GM21619 (cell line): Measurements from ENCODE around the gene GRIN1.
A peak's percentile ranks its signal among the peaks of the same experiment; 100 is the strongest.

Experiments
- ATAC-seq: cut with Tn5 transposase; IDR thresholded peaks from one replicate; pipeline ENCODE4 v1.9.1; 2021; ENCODE audit not compliant: unreplicated experiment

GRIN1 gene

DNA sequence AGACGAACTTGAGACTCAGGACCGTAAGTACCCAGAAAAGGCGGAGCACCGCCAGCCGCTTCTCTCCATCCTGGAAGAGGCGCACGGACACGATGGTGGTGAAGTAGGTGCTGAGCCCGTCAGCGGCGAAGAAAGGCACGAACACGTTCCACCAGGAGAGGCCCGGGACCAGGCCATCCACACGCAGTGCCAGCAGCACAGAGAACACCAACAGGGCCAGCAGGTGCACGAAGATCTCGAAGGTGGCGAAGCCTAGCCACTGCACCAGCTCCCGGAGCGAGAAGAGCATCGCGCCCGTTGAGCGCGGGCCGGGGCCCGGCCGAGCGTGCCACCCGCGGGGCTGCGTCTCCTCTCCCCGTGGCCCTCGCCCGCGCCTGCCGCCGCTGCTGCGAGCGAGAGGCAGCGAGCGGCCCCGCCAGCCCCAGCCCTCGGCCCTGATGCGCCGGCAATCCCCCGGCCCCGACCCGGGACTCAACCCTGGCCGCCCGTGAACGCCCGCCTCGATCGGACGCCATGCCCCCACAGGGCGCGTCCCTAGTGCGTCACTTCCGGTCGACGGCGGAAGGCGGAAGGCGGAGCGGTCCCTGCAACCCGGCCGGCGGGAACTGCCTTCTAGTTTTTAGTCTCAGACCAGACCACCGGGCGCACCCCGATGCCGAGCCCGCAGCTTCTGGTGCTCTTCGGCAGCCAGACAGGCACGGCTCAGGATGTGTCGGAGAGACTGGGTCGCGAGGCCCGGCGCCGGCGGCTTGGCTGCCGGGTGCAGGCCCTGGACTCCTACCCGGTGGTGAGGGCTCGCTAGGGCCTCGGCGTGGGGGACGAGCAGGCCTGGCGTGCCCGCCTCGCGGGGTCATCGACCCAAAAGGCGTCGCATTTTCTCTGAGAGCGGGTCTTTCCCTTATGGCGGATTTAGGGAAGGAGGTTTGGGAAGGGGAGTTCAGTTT is 66.4 kb downstream of the GRIN1 start, which contains the start of the genes NDOR1 and TMEM203:
NDOR1 (plus strand) TSS at position 575 of the 944 bp plus-strand sequence; CDS start at position 653, 78 bp downstream.
TMEM203 (minus strand) TSS at position 523 of the 944 bp plus-strand sequence; CDS start at position 289, 234 bp downstream.
- peak; percentile 49 for ATAC-seq

DNA sequence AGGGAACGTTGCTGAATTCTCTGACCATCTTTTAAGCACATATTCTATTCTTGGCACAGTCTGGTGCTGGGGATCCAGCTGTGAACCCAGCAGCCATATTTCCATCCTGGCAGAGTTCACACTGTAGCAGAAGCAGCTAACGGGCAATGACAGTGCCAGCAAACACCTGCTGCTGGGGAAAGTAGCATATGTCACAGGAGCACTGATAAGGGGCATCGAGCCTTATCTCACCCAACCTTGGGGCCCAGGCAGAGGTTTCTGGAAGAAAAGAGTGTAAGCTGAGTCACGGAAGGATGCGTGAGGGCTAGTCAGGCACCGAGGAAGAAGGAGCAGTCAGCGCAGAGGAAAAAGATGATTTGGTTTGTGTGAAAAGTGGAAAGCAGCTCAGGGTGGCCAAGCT is 67.6 kb downstream of the GRIN1 start:
- no peak for ATAC-seq

DNA sequence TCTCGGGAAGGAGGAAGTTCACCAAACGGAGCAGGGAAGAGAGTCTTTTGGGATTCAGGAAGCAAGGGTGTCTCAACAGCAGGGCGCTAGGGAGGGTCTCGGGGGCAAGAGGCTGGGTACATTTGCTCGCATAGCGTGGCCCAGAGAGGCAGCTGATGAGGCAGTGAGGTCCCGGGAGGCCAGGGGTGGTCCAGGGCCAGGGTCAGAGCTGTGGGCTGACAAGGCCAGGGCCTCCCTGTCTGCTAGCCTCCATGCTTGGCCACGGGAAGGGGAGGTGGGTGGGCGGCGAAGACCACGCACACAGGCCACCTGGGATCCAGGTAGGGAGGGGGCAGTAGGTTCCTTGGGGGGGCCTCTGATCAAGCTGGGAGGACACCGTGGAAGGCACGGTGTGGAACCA is 72.6 kb downstream of the GRIN1 start:
- ATAC-seq: no peak

DNA sequence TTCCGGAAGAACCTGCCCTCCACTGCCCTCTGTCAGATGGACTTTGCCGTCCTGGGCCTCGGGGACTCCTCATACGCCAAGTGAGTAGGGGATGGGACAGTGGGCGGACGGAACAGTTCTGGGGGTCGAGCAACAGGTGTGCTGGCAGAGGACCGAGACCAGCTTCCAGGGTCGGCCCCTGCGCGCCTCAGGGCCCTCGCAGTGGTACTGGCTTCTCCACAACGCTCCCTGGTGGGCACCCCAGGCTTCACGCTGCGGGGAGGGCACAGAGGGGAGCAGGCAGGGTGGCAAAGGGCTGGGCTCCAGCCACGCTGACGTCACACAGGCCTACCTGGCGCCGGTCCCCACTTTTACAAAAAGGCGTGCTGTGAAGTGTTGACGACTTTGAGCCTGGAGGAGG is 73.6 kb downstream of the GRIN1 start:
- no peak for ATAC-seq

DNA sequence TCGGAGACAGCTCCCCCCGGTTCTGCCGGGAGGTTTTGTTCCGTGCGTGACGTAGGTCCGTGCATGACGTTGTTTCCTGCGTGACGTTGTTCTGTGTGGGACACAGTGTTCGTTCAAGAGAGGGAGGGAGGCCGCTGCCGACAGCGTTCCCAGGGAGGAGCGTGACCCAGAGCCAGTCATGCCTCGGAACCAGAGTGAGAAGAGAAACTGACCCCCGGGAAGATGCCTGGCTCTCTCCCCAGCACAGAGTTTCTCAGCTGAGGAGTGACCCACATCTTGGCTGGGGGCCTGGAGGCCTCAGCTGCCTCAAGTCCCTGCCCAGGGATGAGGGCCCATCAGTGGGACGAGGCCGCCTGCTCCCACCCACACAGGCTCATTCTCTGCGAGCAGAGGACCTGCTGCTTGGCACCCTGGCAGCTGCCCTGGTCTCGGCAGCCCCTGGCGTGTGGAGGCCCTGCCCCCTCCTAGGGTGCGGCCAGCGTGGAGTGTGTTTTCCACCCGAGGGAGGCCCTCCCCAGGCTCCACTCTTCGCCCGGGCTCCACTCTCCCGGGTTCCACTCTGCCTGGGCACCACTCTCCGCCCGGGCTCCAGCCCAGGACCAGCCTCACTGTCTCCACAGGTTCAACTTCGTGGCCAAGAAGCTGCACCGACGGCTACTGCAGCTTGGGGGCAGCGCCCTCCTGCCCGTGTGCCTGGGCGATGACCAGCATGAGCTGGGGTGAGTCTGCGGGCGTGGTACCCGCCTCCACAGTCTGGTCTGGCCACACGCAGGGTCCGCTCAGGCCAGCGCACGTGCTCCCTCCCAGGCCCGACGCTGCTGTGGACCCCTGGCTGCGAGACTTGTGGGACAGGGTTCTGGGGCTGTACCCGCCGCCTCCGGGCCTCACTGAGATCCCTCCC is 74.5 kb downstream of the GRIN1 start:
- no peak for ATAC-seq

DNA sequence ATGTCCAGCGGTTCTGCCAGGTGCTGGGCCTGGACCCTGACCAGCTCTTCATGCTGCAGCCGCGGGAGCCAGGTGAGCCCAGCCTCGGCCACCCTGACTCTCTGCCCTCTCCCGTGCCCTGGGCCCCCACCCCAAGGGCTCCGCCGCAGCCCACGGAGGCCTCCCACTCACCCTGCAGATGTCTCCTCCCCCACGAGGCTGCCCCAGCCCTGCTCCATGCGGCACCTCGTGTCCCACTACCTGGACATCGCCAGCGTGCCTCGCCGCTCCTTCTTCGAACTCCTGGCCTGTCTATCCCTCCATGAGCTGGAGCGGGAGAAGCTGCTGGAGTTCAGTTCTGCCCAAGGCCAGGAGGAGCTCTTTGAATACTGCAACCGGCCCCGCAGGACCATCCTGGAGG is 75.7 kb downstream of the GRIN1 start:
- no peak for ATAC-seq

DNA sequence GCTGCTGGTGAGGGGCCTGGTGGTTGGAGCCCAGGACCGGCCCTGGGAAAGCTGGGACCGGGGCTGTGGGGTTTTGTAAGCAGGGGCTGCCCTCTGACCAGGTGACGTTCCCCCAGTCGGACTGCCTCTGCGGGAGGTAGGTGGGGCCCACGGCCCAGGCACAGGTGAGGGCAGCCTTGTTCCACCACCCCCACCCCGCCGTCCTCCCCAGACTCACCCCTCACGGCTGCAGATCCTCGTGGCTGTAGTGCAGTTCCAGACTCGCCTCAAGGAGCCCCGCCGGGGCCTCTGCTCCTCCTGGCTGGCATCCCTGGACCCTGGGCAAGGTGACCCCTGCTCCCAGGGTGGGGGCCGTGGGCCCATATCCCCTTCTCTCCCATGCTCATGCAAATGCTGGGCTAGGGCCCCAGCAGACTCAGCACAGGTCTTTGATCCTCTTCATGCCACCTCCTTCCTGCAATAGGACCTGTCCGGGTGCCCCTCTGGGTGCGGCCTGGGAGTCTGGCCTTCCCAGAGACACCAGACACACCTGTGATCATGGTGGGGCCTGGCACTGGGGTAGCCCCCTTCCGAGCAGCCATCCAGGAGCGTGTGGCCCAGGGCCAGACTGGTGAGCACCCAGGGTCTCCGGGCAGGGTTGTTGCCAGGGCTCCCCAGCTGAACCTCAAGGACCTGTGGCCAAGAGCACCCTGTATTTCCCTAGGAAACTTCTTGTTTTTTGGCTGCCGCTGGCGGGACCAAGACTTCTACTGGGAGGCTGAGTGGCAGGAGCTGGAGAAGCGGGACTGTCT is 76.4 kb downstream of the GRIN1 start:
- no peak for ATAC-seq

DNA sequence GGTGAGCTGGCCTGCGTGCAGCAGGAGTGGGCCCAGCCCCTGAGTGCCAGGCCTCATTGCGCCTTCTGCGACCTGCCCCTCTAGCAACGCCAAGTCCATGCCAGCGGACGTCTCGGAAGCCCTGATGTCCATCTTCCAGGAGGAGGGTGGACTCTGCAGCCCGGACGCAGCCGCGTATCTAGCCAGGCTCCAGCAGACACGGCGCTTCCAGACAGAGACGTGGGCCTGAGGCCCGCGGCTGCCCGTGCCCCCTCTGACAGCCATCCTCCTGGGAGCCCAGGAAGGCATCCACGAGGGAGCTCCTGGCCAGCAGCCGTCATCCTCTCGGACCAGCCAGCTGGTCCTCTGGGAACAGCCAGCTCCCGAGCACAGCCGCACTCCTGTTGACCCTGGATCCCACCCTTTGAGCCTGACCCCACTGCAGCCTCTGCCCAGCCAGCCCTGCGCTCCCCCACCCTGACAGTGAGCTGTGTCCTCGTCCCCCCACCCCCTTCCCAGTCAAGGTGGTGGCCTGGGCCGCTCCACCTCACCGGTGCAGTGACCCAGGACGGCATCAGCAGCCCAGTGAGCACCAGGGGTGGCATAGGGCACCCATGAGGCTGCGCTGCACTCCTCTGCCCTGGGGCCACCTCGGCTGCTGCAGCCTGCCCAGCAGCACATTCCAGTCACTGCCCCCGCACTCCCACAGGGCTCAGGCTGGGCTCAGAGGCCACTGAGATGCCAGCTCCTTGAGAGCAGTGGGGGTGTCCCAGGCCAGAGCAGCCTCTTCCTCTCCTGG is 77.4 kb downstream of the GRIN1 start:
- no peak for ATAC-seq

DNA sequence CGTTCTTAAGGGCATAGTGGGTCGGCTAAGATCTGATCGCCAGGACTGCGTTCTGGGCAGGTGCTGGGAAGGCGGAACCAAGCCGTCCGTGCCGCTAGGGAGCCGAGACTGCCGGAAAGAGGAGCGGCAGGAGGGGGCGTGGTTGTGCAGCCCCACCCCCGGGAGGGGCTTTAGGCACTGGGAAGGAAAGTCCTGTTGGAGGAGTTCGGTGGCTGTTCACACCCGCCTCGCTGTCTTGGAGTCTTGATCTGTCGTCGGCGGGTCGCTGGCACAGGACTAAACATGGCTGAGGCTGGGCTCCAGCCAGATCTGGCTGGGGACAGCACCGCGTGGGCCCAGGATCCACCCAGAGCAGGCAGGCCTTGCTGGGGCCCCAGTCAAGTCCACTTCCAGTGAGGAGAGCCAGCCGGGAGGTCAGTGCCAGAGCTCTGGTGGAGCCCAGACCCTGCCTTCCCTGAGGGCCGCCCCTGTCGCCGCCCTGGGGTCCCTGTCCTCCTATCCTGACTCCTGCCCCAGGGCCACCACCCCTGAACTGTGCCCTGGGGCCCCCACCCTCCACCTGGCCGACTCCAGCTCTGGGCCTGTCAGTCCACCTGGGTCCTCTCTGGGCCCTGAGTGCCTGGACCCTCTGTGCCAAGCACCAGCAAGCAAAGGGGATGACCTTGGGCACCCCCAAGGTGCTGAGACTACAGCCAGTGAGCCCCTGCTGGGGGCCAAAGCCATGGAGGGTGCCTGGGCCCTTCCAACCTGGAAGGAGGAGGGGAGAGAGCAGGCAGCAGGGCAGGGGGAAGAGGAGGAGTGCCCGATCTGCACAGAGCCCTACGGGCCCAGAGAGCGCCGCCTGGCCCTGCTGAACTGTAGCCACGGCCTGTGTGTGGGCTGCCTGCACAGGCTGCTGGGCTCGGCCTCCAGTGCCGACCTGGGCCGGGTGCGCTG is 78.6 kb downstream of the GRIN1 start:
- no peak for ATAC-seq

DNA sequence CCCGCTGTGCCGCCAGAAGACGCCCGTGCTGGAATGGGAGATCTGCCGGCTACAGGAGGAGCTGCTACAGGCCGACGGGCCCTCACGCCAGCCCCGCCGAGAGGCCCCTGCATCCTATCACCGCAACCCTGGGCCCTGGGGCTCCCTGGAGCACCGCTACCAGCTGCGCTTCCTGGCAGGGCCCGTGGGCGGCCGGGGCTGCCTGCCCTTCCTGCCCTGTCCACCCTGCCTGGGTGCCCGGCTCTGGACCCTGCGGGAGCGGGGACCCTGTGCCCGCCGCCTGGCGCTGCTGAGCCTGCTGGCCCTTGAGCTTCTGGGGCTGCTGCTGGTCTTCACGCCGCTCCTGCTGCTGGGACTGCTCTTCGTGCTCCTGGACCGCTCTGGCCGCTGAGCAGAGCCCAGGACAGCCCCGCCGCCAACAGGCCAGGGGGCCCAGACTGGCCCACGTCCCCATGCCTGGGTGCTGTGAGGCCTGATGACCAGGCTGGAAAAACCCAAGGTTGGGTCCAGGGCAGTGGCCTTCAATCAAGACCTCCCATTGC is 79.3 kb downstream of the GRIN1 start:
- no peak for ATAC-seq
